ENCODE results near the gene RIMBP2.

RIMBP2 gene

GRCh38 chr12:130619385-130620001, 96.6 kb downstream of the RIMBP2 start:
- H3K4me3 ChIP-seq (ENCODE audit: low read depth, low read length) = no peak overlapping the region
- TF ChIP-seq POLR2A (IDR thresholded peaks at IDR 0.05; ENCODE audit: extremely low read depth, insufficient read length) (no peak), MYC (IDR thresholded peaks at IDR 0.05; ENCODE audit: low read depth, low read length) (no peak), CTCF (IDR thresholded peaks at IDR 0.05; ENCODE audit: low read depth, low read length) (no peak), MAX (IDR thresholded peaks at IDR 0.05; ENCODE audit: low read depth, low read length) (no peak)
- DNase-seq (ENCODE audit: low read depth) = no peak

- TF ChIP-seq MAX (IDR thresholded peaks at IDR 0.05; ENCODE audit: low read depth, low read length) (no peak), MYC (IDR thresholded peaks at IDR 0.05; ENCODE audit: low read depth, low read length) (no peak), CTCF (IDR thresholded peaks at IDR 0.05; ENCODE audit: low read depth, low read length) (no peak), POLR2A (IDR thresholded peaks at IDR 0.05; ENCODE audit: extremely low read depth, insufficient read length) (no peak)
- H3K4me3 ChIP-seq (ENCODE audit: low read depth, low read length) = no peak overlapping the region
- no peak for DNase-seq (ENCODE audit: low read depth)
Measured at GRCh38 chr12:130617219-130617618, 98.9 kb downstream of the RIMBP2 start.

GRCh38 chr12:130615861-130616345, 100.2 kb downstream of the RIMBP2 start:
- TF ChIP-seq MAX (IDR thresholded peaks at IDR 0.05; ENCODE audit: low read depth, low read length) = no peak
- TF ChIP-seq MYC (IDR thresholded peaks at IDR 0.05; ENCODE audit: low read depth, low read length) = no peak
- TF ChIP-seq CTCF (IDR thresholded peaks at IDR 0.05; ENCODE audit: low read depth, low read length) = no peak
- no peak for TF ChIP-seq POLR2A (IDR thresholded peaks at IDR 0.05; ENCODE audit: extremely low read depth, insufficient read length)
- no peak for DNase-seq (ENCODE audit: low read depth)
- H3K4me3 ChIP-seq (ENCODE audit: low read depth, low read length) = no peak overlapping the region

GRCh38 chr12:130614530-130614905, 101.6 kb downstream of the RIMBP2 start:
- H3K4me3 ChIP-seq (ENCODE audit: low read depth, low read length) = no peak overlapping the region
- no peak for TF ChIP-seq MYC (IDR thresholded peaks at IDR 0.05; ENCODE audit: low read depth, low read length)
- no peak for TF ChIP-seq CTCF (IDR thresholded peaks at IDR 0.05; ENCODE audit: low read depth, low read length)
- TF ChIP-seq MAX (IDR thresholded peaks at IDR 0.05; ENCODE audit: low read depth, low read length) = no peak
- no peak for TF ChIP-seq POLR2A (IDR thresholded peaks at IDR 0.05; ENCODE audit: extremely low read depth, insufficient read length)
- no peak for DNase-seq (ENCODE audit: low read depth)

GRCh38 chr12:130613831-130614529, 102.1 kb downstream of the RIMBP2 start:
- TF ChIP-seq POLR2A (IDR thresholded peaks at IDR 0.05; ENCODE audit: extremely low read depth, insufficient read length) (no peak), CTCF (IDR thresholded peaks at IDR 0.05; ENCODE audit: low read depth, low read length) (no peak), MAX (IDR thresholded peaks at IDR 0.05; ENCODE audit: low read depth, low read length) (no peak), MYC (IDR thresholded peaks at IDR 0.05; ENCODE audit: low read depth, low read length) (no peak)
- no peak overlapping the region for H3K4me3 ChIP-seq (ENCODE audit: low read depth, low read length)
- DNase-seq (ENCODE audit: low read depth) = no peak
